HCT116 (cell line): ENCODE data around the gene WDR93. TPM values are rescaled to one million over a fixed set of nuclear protein-coding genes. Genes with fewer than 3 reads are reported as not detected.

Source experiments
- ATAC-seq: fragments of 200-7000 bp; cut with Tn5 transposase; 2 replicates; pipeline ENCODE4 v1.9.1; 2020; ENCODE audit warnings: mild to moderate bottlenecking, moderate library complexity
- BruUV-seq: library from RNA; stranded (reverse); fragments of 400-500 nt; replicated peaks from 2 replicates; lab custom pipeline; 2021; lab: Mats Ljungman, UMichigan
- CTCF ChIA-PET: fragments of 300-600 bp; sonication (Branson Sonifier 250); formaldehyde crosslinking; loops from one replicate; lab custom pipeline; 2021; ENCODE audit warnings: antibody characterized with exemption; lab: Charles Lee
- POLR2A ChIA-PET: fragments of 300-600, 350-600 bp; sonication (Branson Sonifier 250); formaldehyde crosslinking; loops from one replicate; lab custom pipeline; 2021; ENCODE audit warnings: antibody characterized with exemption; lab: Charles Lee
- RAD21 ChIA-PET, 2 experiments: fragments of 300-600 bp; sonication (Branson Sonifier 250); formaldehyde crosslinking; loops; one replicate each; lab custom pipeline; 2023; ENCODE audit warnings: low total read pairs in 2 of 2; ENCODE audit not compliant: uncharacterized antibody in 2 of 2, unreplicated experiment in 2 of 2, low non-redundant PET in 1 of 2; lab: Charles Lee
- DNase-seq: peaks from one replicate; pipeline ENCODE4 v3.0.0-alpha.2; 2010; ENCODE audit warnings: low read depth, low spot score
- H2AFZ ChIP-seq: fragments of 200-600 bp; shearing (Covaris generic), sonication (generic); 2 replicates; pipeline ENCODE4 v1.6.1; 2017; ENCODE audit warnings: low read depth, mixed run types, mixed read lengths, antibody characterized with exemption, low read length; ENCODE audit not compliant: poor library complexity, severe bottlenecking
- H3K27ac ChIP-seq: 2 replicates; pipeline ENCODE4 v1.5.1; 2012; ENCODE audit warnings: low read depth, low read length
- H3K27me3 ChIP-seq: fragments of 200-600 bp; sonication (generic); 2 replicates; pipeline ENCODE4 v1.6.1; 2016; ENCODE audit warnings: mixed run types, low read length, mixed read lengths; ENCODE audit not compliant: insufficient read depth
- H3K36me3 ChIP-seq, 2 experiments: fragments of 200-500 bp in 1 of 2; fragments of 200-600 bp in 1 of 2; sonication (Bioruptor generic) in 1 of 2; sonication (generic) in 1 of 2; 2 replicates each; pipeline versions ENCODE4 v1.5.1 to v1.6.1; 2014 to 2016; ENCODE audit warnings: low read length in 2 of 2, inconsistent platforms in 1 of 2, mixed read lengths in 1 of 2, mixed run types in 1 of 2; ENCODE audit not compliant: insufficient read depth in 2 of 2, control insufficient read depth in 1 of 2
- H3K4me1 ChIP-seq, 2 experiments: fragments of 200-600 bp in 1 of 2; sonication (generic) in 1 of 2; 2 replicates each; pipeline versions ENCODE4 v1.5.1 to v1.6.1; 2012 to 2017; ENCODE audit warnings: low read length in 2 of 2, inconsistent platforms in 1 of 2, mild to moderate bottlenecking in 1 of 2, mixed read lengths in 1 of 2, mixed run types in 1 of 2, moderate library complexity in 1 of 2; ENCODE audit not compliant: insufficient read depth in 2 of 2, control insufficient read depth in 1 of 2
- H3K4me2 ChIP-seq: fragments of 200-600 bp; sonication (generic); 2 replicates; pipeline ENCODE4 v1.6.1; 2017; ENCODE audit warnings: mixed run types, low read length, mixed read lengths
- H3K4me3 ChIP-seq, 2 experiments: fragments of 200-600 bp in 1 of 2; sonication (generic) in 1 of 2; replicated peaks in 1 of 2; 2 replicates each; pipeline ENCODE4 v1.5.1; 2011 to 2016; ENCODE audit warnings: low read length in 2 of 2, control low read depth in 1 of 2, low read depth in 1 of 2, mild to moderate bottlenecking in 1 of 2, mixed read lengths in 1 of 2, mixed run types in 1 of 2
- H3K79me2 ChIP-seq: fragments of 200-600 bp; sonication (generic); 2 replicates; pipeline ENCODE4 v1.6.1; 2017; ENCODE audit warnings: mild to moderate bottlenecking, mixed run types, low read length, moderate library complexity, mixed read lengths; ENCODE audit not compliant: insufficient read depth
- H3K9ac ChIP-seq: fragments of 200-600 bp; sonication (generic); 2 replicates; pipeline ENCODE4 v1.6.1; 2016; ENCODE audit warnings: low read length, mixed read lengths
- H3K9me2 ChIP-seq: fragments of 200-600 bp; sonication (generic), shearing (Covaris generic); 2 replicates; pipeline ENCODE4 v1.6.1; 2017; ENCODE audit warnings: mixed run types, mild to moderate bottlenecking, moderate library complexity; ENCODE audit not compliant: insufficient read depth
- H3K9me3 ChIP-seq, 2 experiments: fragments of 200-500 bp in 1 of 2; fragments of 200-600 bp in 1 of 2; sonication (Bioruptor generic) in 1 of 2; sonication (generic) in 1 of 2; 2 replicates each; pipeline ENCODE4 v1.6.1; 2014 to 2017; ENCODE audit warnings: low read length in 2 of 2, mixed read lengths in 2 of 2, inconsistent platforms in 1 of 2, low read depth in 1 of 2, mild to moderate bottlenecking in 1 of 2, mixed run types in 1 of 2, moderate library complexity in 1 of 2; ENCODE audit not compliant: control insufficient read depth in 1 of 2, insufficient read depth in 1 of 2
- H4K20me1 ChIP-seq: fragments of 200-600 bp; sonication (generic), shearing (Covaris generic); 2 replicates; pipeline ENCODE4 v1.6.1; 2017; ENCODE audit warnings: mixed run types, mild to moderate bottlenecking, moderate library complexity; ENCODE audit not compliant: insufficient read depth
- CBX3 ChIP-seq: IDR thresholded peaks from 2 replicates; pipeline ENCODE4 v1.6.1; 2012; ENCODE audit warnings: low read depth
- CEBPB ChIP-seq: IDR thresholded peaks from 2 replicates; pipeline ENCODE4 v1.6.1; 2012; ENCODE audit warnings: low read depth
- CTCF ChIP-seq, 3 experiments: fragments of 200-600 bp in 1 of 3; sonication (generic) in 1 of 3; IDR thresholded peaks in 2 of 3; conservative IDR thresholded peaks in 1 of 3; 2 replicates each; pipeline ENCODE4 v1.5.1; 2012 to 2017; ENCODE audit warnings: low read depth in 2 of 3, low read length in 2 of 3, antibody characterized with exemption in 1 of 3, borderline replicate concordance in 1 of 3, control low read depth in 1 of 3, mild to moderate bottlenecking in 1 of 3, mixed read lengths in 1 of 3, mixed run types in 1 of 3, moderate library complexity in 1 of 3; ENCODE audit not compliant: insufficient read depth in 1 of 3
- EZH2phosphoT487 ChIP-seq: fragments of 200-600 bp; IDR thresholded peaks from 2 replicates; pipeline ENCODE4 v1.6.1; 2018; ENCODE audit warnings: antibody characterized with exemption, borderline replicate concordance
- FOSL1 ChIP-seq: IDR thresholded peaks from 2 replicates; pipeline ENCODE4 v1.6.1; 2012; ENCODE audit warnings: low read depth
- POLR2A ChIP-seq: IDR thresholded peaks from 2 replicates; pipeline ENCODE4 v1.7.0; 2011; ENCODE audit warnings: borderline replicate concordance; ENCODE audit not compliant: insufficient read depth, insufficient read length; ENCODE audit errors: extremely low read depth
- SIN3A ChIP-seq: IDR thresholded peaks from 2 replicates; pipeline ENCODE4 v1.6.1; 2012; ENCODE audit warnings: low read depth
- SP1 ChIP-seq: IDR thresholded peaks from 2 replicates; pipeline ENCODE4 v1.6.1; 2012; ENCODE audit warnings: low read depth
- SRF ChIP-seq: IDR thresholded peaks from 2 replicates; pipeline ENCODE4 v1.6.1; 2012; ENCODE audit warnings: low read depth
- YY1 ChIP-seq: IDR thresholded peaks from 2 replicates; pipeline ENCODE4 v1.6.1; 2011; ENCODE audit warnings: low read length, low read depth, moderate library complexity, mild to moderate bottlenecking; ENCODE audit not compliant: insufficient replicate concordance; ENCODE audit errors: extremely low read depth
- ZNF274 ChIP-seq: fragments of 200-500 bp; sonication (Bioruptor generic); IDR thresholded peaks from 2 replicates; pipeline ENCODE4 v1.6.1; 2014; ENCODE audit warnings: mild to moderate bottlenecking, low read depth, low read length, inconsistent platforms
- intact Hi-C: fragments of 100-400 bp; cut with micrococcal nuclease; formaldehyde crosslinking; loops from 2 replicates; pipeline ENCODE4 v1.10.0; 2022
- total RNA-seq: library from RNA; stranded (reverse); gene quantifications from one replicate; pipeline ENCODE4 v1.2.1, GENCODE V29; 2021; ENCODE audit not compliant: unreplicated experiment
- TF ChIP-seq, protein P1 (sequence below): IDR thresholded peaks from 2 replicates; pipeline ENCODE4 v1.6.1; 2011; ENCODE audit warnings: mild to moderate bottlenecking, low read length, moderate library complexity; ENCODE audit not compliant: insufficient replicate concordance; ENCODE audit errors: extremely low read depth
- TF ChIP-seq, protein P2 (sequence below): IDR thresholded peaks from 2 replicates; pipeline ENCODE4 v1.6.1; 2012

WDR93 gene
- total RNA-seq, 1 experiment from 2014 or later, result 0.42 TPM

- no peak for TF ChIP-seq CTCF (IDR thresholded peaks at IDR 0.05 in 2 of 3, conservative IDR thresholded peaks at IDR 0.05 in 1 of 3; ENCODE audit: borderline replicate concordance in 1 of 3, insufficient read depth in 1 of 3, low read depth in 2 of 3, low read length in 2 of 3)
- TF ChIP-seq EZH2phosphoT487, result no peak
- TF ChIP-seq SP1, result no peak
- TF ChIP-seq POLR2A, result no peak
- TF ChIP-seq CBX3, result no peak
- TF ChIP-seq, protein P1, sequence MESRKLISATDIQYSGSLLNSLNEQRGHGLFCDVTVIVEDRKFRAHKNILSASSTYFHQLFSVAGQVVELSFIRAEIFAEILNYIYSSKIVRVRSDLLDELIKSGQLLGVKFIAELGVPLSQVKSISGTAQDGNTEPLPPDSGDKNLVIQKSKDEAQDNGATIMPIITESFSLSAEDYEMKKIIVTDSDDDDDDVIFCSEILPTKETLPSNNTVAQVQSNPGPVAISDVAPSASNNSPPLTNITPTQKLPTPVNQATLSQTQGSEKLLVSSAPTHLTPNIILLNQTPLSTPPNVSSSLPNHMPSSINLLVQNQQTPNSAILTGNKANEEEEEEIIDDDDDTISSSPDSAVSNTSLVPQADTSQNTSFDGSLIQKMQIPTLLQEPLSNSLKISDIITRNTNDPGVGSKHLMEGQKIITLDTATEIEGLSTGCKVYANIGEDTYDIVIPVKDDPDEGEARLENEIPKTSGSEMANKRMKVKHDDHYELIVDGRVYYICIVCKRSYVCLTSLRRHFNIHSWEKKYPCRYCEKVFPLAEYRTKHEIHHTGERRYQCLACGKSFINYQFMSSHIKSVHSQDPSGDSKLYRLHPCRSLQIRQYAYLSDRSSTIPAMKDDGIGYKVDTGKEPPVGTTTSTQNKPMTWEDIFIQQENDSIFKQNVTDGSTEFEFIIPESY, result no peak
These were observed 25.0 kb upstream of the WDR93 start (continued) for GRCh38 chr15:89665449-89666181.

DNA sequence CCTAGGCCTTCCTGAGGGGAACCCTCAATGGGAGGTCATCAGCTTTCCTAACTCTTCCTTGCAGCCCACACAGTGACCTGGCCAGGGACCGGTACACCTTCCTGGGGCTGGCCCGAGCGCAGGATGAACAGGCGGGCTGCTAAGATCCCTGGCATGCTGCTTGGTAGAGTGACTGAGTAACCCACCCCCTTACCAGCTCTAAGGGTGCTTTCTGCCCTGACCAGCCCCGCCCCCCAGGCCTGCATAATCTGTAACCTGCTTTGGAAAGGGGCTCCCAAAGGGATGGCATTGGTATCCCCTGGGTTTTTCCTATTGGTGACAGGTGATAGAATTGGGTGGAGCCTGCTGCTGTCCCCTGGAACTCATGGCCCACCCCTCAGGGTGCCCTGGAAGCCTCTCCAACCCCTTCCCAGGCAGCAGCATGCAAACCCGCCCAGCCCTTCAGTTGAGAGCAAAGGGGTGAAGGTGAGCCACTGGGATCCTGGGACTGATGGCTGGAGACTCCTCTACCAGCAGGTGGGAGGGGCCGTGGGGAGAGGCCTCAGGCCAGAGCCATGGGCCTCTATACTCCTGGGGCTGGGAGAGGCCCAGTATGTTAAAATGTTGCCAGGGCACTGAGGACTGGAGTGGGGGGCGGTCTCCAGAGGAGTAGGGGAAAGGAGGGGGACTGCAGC, 24.3 kb upstream of the WDR93 start:
- Histone ChIP-seq H3K9ac (no peak overlapping the region), H3K4me3 (no peak overlapping the region)
- POLR2A ChIA-PET, result no interaction called here

More for the DNA sequence above, 24.3 kb upstream of the WDR93 start:
- Histone ChIP-seq H3K27ac (no peak overlapping the region), H3K27me3 (no peaks in the 10 kb centered on the region), H4K20me1 (no peaks in the 10 kb centered on the region), H2AFZ (no peak overlapping the region), H3K4me2 (no peak overlapping the region), H3K4me1 (peaks cover 0 to 5% of the 10 kb centered on the region in 2 experiments; a peak in 1 of 4 replicates), H3K36me3 (no peaks in the 10 kb centered on the region), H3K9me3 (no peaks in the 10 kb centered on the region), H3K79me2 (no peaks in the 10 kb centered on the region)
- ChIA-PET RAD21 (no interaction called here), CTCF (no interaction called here)
- DNase-seq (no peak), ATAC-seq (no peak)
- intact Hi-C loops, result no loop called here
- no TSS peak for BruUV-seq
- no peak for TF ChIP-seq YY1
- TF ChIP-seq, protein P2, sequence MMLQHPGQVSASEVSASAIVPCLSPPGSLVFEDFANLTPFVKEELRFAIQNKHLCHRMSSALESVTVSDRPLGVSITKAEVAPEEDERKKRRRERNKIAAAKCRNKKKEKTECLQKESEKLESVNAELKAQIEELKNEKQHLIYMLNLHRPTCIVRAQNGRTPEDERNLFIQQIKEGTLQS, result no peak
- TF ChIP-seq FOSL1, result no peak
- TF ChIP-seq SIN3A, result no peak
- TF ChIP-seq ZNF274, result no peak
- no peak for TF ChIP-seq SP1
- no peak for TF ChIP-seq SRF
- no peak for TF ChIP-seq CEBPB
- TF ChIP-seq, all 23 proteins: peak for 0
- no peaks in the 10 kb centered on the region for H3K9me2 ChIP-seq
